GM06990 (cell line): Measurements from ENCODE around the gene AXL.

Experiments
- DNase-seq: peaks from one replicate; pipeline ENCODE4 v3.0.0-alpha.2; 2011; ENCODE audit not compliant: insufficient read length; ENCODE audit errors: extremely low read depth
- H3K27me3 ChIP-seq: replicated peaks from 2 replicates; pipeline ENCODE4 v1.6.0; 2011; ENCODE audit warnings: low read length; ENCODE audit not compliant: control insufficient read depth, insufficient read depth
- H3K36me3 ChIP-seq: 2 replicates; pipeline ENCODE4 v1.5.1; 2011; ENCODE audit warnings: low read length; ENCODE audit not compliant: control insufficient read depth, insufficient read depth
- H3K4me3 ChIP-seq: replicated peaks from 2 replicates; pipeline ENCODE4 v1.5.1; 2011; ENCODE audit warnings: low read depth, mild to moderate bottlenecking, control low read depth, low read length
- TF ChIP-seq, protein P1 (sequence below): IDR thresholded peaks from 2 replicates; pipeline ENCODE4 v1.5.1; 2011; ENCODE audit warnings: low read length, control low read depth, mild to moderate bottlenecking, inconsistent platforms; ENCODE audit not compliant: insufficient read depth, poor library complexity, severe bottlenecking

Gene AXL

DNA sequence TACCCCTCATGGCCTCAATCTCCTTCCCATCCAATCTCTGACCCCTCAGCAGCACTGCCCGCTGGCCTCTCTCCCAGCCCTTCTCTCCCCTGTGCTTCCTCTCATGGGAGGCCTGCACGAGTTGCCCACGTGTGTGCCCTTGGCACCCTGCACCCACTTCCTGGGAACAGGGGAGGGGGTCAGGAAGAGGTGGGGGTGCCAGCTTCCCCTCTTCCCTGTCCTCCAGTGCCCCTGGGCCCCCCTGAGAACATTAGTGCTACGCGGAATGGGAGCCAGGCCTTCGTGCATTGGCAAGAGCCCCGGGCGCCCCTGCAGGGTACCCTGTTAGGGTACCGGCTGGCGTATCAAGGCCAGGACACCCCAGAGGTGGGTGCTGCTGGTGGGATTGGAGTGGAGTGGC is 19.2 kb downstream of the AXL start:
- H3K36me3 ChIP-seq, result no peaks in the 10 kb centered on the region
- DNase-seq, result no peak
- TF ChIP-seq, protein P1, sequence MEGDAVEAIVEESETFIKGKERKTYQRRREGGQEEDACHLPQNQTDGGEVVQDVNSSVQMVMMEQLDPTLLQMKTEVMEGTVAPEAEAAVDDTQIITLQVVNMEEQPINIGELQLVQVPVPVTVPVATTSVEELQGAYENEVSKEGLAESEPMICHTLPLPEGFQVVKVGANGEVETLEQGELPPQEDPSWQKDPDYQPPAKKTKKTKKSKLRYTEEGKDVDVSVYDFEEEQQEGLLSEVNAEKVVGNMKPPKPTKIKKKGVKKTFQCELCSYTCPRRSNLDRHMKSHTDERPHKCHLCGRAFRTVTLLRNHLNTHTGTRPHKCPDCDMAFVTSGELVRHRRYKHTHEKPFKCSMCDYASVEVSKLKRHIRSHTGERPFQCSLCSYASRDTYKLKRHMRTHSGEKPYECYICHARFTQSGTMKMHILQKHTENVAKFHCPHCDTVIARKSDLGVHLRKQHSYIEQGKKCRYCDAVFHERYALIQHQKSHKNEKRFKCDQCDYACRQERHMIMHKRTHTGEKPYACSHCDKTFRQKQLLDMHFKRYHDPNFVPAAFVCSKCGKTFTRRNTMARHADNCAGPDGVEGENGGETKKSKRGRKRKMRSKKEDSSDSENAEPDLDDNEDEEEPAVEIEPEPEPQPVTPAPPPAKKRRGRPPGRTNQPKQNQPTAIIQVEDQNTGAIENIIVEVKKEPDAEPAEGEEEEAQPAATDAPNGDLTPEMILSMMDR, result no peak
- H3K4me3 ChIP-seq, result no peak overlapping the region
- no peaks in the 10 kb centered on the region; the same call in 1 of the 2 replicates for H3K27me3 ChIP-seq

DNA sequence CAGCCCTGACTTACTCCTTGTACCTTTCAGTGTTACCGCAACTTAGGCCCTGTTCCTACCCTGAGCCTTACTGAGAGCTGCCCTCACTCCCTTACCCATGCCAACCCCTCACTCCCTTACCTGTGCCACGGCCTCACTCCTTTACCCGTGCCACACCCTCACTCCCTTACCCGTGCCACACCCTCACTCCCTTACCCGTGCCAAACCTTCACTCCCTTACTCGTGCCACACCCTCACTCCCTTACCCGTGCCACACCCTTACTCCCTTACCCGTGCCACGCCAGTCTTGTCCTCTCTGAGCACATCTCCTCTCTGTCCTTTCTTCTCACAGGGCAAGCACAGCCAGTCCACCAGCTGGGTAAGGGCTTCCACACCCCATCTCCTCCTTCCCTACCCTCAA is 20.3 kb downstream of the AXL start:
- Histone ChIP-seq H3K36me3 (no peaks in the 10 kb centered on the region), H3K27me3 (no peaks in the 10 kb centered on the region; the same call in 1 of the 2 replicates), H3K4me3 (no peak overlapping the region)
- TF ChIP-seq, protein P1, result no peak
- no peak for DNase-seq

DNA sequence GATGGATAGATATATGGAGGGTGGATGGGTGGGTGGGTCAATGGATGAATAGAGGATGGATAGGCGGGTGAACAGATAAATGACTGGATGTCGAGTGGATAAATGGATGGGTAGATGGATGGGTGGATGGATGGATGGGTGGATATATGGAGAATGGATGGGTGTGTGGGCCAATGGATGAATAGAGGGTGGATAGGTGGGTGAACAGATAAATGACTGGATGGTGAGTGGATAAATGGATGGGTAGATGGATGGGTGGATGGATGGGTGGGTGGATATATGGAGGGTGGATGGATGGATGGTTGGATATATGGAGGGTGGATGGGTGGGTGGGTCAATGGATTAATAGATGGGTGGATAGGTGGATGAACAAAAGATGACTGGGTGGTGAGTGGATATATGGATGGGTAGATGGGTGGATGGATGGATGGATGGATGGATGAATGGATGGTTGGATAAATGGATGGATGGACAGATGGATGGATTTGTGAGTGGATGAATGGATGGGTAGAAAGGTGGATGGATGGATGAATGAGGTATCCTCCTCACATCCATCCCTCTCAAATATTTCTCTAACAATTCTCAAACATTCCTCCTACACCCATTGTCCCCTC is 21.0 kb downstream of the AXL start:
- TF ChIP-seq, protein P1, result no peak
- Histone ChIP-seq H3K27me3 (no peaks in the 10 kb centered on the region; the same call in 1 of the 2 replicates), H3K4me3 (no peak overlapping the region), H3K36me3 (no peaks in the 10 kb centered on the region)
- no peak for DNase-seq

DNA sequence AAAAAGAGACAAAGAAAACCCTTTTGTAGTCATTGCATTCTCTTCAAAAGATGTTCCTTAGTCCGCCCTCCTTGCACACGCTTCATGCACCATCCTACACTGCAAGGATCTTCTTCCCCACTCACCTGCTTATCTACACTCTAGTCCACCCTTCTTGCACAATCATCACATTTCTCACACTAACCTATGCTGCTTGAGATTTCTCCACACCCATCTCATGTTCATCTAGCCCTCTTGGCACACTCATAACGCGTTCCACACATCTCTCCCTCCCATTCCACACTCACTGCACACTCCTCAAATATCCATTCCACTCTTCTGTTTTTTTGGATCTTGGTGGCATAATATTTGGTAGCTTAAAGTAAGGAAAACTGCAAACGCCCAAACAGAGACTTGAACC is 22.8 kb downstream of the AXL start:
- no peak for DNase-seq
- Histone ChIP-seq H3K36me3 (no peaks in the 10 kb centered on the region), H3K27me3 (no peaks in the 10 kb centered on the region; the same call in 1 of the 2 replicates), H3K4me3 (no peak overlapping the region)
- TF ChIP-seq, protein P1, result no peak

DNA sequence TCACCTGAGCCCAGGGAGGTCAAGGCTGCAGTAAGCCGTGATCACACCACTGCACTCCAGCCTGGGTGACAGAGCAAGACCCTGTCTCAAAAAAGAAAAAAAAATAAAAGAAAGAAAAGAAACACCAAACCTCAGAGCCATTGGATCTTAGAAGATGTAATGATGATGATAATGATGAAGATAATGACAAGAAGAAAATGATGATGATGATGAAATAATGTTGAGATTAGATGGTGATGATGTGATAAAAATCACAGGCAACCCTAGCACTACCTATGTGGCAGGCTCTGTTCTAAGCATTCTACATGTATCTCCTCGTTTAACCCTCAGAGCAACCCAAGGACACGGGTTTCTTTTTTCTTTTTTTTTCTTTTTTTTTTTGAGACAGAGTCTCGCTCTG is 25.1 kb downstream of the AXL start:
- Histone ChIP-seq H3K27me3 (no peaks in the 10 kb centered on the region; the same call in 1 of the 2 replicates), H3K36me3 (no peaks in the 10 kb centered on the region), H3K4me3 (no peak overlapping the region)
- TF ChIP-seq, protein P1, result no peak
- no peak for DNase-seq

DNA sequence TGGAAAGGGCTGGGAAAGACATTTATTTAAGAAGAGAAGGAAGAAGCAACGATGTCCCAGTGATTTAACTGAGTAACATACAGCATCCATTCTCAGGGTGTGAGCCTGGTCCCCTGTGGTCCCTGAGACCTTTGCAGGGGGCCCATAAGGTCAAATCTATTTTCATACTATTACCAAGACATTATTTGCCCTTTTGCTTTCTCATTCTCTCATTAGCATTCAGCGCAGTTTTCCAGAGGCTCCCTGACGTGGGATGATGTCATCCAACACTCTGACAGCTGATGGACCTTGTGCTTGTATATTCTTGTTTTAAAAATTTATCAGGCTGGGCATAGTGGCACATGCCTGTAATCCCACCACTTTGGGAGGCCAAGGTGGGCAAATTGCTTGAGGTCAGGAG is 26.8 kb downstream of the AXL start:
- H3K27me3 ChIP-seq, result no peaks in the 10 kb centered on the region

More for the DNA sequence above, 26.8 kb downstream of the AXL start:
- no peak for DNase-seq
- Histone ChIP-seq H3K4me3 (no peak overlapping the region), H3K36me3 (no peaks in the 10 kb centered on the region)
- TF ChIP-seq, protein P1, result no peak
